ENCODE results near the gene OR52N2.

Gene OR52N2

DNA sequence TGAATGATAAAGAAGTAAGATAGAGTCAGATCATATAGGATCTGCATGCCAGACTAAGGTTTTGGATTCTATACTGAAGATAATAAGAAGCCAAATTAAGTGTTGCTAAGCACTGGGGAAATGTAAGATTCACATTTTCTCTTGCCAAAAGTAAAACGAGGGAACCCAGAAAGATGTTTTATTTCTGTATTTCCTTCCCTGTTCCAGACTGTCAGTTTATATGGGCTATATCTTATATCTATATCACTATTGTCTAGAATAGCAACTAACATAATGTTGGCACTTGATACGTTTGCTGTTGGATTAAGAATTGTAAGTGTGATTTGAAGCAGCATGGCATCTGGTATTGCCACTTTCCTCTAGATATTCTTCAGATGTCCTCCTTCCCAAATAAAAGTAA is 24.7 kb downstream of the OR52N2 start:
- in situ Hi-C loops (cut with HindIII; ENCODE audit: low sequenced_read_pairs) = no loop called here
- DNase-seq (ENCODE audit: low read depth, low spot score) = no peak
- H3K4me3 ChIP-seq (ENCODE audit: low read depth, low read length) = no peak overlapping the region
- TF ChIP-seq, protein P1, sequence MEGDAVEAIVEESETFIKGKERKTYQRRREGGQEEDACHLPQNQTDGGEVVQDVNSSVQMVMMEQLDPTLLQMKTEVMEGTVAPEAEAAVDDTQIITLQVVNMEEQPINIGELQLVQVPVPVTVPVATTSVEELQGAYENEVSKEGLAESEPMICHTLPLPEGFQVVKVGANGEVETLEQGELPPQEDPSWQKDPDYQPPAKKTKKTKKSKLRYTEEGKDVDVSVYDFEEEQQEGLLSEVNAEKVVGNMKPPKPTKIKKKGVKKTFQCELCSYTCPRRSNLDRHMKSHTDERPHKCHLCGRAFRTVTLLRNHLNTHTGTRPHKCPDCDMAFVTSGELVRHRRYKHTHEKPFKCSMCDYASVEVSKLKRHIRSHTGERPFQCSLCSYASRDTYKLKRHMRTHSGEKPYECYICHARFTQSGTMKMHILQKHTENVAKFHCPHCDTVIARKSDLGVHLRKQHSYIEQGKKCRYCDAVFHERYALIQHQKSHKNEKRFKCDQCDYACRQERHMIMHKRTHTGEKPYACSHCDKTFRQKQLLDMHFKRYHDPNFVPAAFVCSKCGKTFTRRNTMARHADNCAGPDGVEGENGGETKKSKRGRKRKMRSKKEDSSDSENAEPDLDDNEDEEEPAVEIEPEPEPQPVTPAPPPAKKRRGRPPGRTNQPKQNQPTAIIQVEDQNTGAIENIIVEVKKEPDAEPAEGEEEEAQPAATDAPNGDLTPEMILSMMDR (IDR thresholded peaks at IDR 0.05; ENCODE audit: low read depth, low read length) = no peak

- no peak for DNase-seq (ENCODE audit: low read depth, low spot score)
- in situ Hi-C loops (cut with HindIII; ENCODE audit: low sequenced_read_pairs) = no loop called here
- TF ChIP-seq, protein P1 (IDR thresholded peaks at IDR 0.05; ENCODE audit: low read depth, low read length) = no peak
- no peak overlapping the region for H3K4me3 ChIP-seq (ENCODE audit: low read depth, low read length)
Measured at GRCh38 chr11:5837695-5838094, 29.0 kb downstream of the OR52N2 start.

DNA sequence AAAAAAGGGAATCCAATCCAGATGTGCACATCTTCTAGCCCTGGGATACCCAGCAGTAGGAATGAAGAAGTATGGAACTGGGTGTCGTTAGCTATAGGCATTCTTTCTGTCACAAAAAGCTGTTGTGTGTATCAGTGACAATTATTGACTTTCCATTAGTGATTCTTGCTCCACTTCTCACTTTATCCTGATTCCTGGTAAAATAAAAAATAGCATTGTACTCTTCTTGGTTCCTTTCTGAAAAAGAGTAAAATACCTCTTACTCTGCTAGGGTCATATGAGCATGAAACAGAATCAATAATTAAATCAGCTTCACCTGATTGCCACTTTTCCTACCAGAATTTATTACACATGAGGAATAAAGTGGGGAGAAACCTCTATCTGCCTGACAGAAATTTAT is 33.1 kb downstream of the OR52N2 start, which contains the start of gene OR52E6:
OR52E6 (minus strand) TSS at position 101 of the 400 bp plus-strand sequence; CDS start at position 101, 0 bp downstream.
- TF ChIP-seq, protein P1 (IDR thresholded peaks at IDR 0.05; ENCODE audit: low read depth, low read length) = no peak
- in situ Hi-C loops (cut with HindIII; ENCODE audit: low sequenced_read_pairs) = no loop called here
- no peak within 1 kb of the TSS for H3K4me3 ChIP-seq (ENCODE audit: low read depth, low read length)
- DNase-seq (ENCODE audit: low read depth, low spot score) = no peak

DNA sequence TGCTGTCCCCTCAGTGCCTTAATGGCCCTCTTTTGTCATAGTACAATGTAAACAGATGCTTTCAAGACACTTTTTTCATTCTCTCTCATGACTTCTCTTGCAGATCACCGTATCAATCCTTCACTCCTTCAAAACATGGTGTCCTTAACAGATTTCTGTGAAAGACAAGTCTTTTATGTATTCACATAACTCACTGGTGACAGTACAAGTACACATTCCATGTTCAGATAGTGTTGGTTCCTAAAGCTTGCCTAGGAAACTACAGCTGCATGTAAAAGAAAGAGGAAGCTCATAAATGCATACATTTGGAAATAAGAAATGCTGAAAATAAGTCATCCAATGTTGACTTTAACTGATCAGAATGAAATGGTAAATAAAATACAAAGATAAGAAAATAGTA is 38.0 kb downstream of the OR52N2 start:
- in situ Hi-C loops (cut with HindIII; ENCODE audit: low sequenced_read_pairs) = no loop called here
- TF ChIP-seq, protein P1 (IDR thresholded peaks at IDR 0.05; ENCODE audit: low read depth, low read length) = no peak

GRCh38 chr11:5847711-5848110 is 39.0 kb downstream of the OR52N2 start:
- H3K4me3 ChIP-seq (ENCODE audit: low read depth, low read length) = no peak overlapping the region
- in situ Hi-C loops (cut with HindIII; ENCODE audit: low sequenced_read_pairs) = no loop called here
- DNase-seq (ENCODE audit: low read depth, low spot score) = no peak
- TF ChIP-seq, protein P1 (IDR thresholded peaks at IDR 0.05; ENCODE audit: low read depth, low read length) = no peak

More for the DNA sequence above, 38.0 kb downstream of the OR52N2 start:
- H3K4me3 ChIP-seq (ENCODE audit: low read depth, low read length) = no peak overlapping the region
- DNase-seq (ENCODE audit: low read depth, low spot score) = no peak

DNA sequence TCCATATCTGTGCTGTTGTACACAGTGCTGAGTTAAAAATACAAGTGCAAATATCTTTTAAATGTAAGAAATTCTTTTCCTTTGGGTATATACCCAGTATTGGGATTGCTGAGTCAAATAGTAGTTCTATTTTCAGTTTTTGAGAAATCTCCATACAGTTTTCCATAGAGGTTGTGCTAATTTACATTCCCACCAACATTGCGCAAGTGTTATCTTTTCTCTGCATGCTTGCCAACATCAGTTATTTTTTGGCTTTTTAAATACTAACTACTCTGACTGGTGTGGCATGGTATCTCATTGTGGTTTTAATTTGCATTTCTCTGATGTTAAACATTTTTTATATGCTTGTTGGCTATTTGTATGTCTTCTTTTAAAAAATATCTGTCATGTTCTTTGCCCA is 42.3 kb downstream of the OR52N2 start:
- no peak for DNase-seq (ENCODE audit: low read depth, low spot score)
- TF ChIP-seq, protein P1 (IDR thresholded peaks at IDR 0.05; ENCODE audit: low read depth, low read length) = no peak
- no peak overlapping the region for H3K4me3 ChIP-seq (ENCODE audit: low read depth, low read length)
- in situ Hi-C loops (cut with HindIII; ENCODE audit: low sequenced_read_pairs) = no loop called here

- H3K4me3 ChIP-seq (ENCODE audit: low read depth, low read length) = no peak within 1 kb of the TSS
- DNase-seq (ENCODE audit: low read depth, low spot score) = no peak
- in situ Hi-C loops (cut with HindIII; ENCODE audit: low sequenced_read_pairs) = no loop called here
- TF ChIP-seq, protein P1 (IDR thresholded peaks at IDR 0.05; ENCODE audit: low read depth, low read length) = no peak
Measured at GRCh38 chr11:5857590-5857989, 48.9 kb downstream of the OR52N2 start, which contains the start of gene OR52E8. Gene OR52E8, minus strand, starts transcription at chr11:5857690. Its CDS starts 0 bp downstream, at chr11:5857690.

Data from astrocyte of the spinal cord (primary cell).